ENCODE data around the gene NDUFB10.

- no peak for TF ChIP-seq CTCF (IDR thresholded peaks at IDR 0.05; ENCODE audit: borderline replicate concordance, extremely low read depth, low read length, poor library complexity, severe bottlenecking)
- no peak for TF ChIP-seq EZH2 (IDR thresholded peaks at IDR 0.05; ENCODE audit: borderline replicate concordance, low read depth, low read length, severe bottlenecking)
Measured at GRCh38 chr16:1911467-1912214, 47.7 kb upstream of the NDUFB10 start.
